Loucy (cell line): ENCODE data around the gene F7.

Experiments
- H2AFZ ChIP-seq: fragments of 200-600 bp; sonication (generic); 2 replicates; pipeline ENCODE4 v1.6.0; 2016; ENCODE audit warnings: antibody characterized with exemption, mild to moderate bottlenecking, low read length, moderate library complexity
- H3F3A ChIP-seq: fragments of 200-600 bp; 2 replicates; pipeline ENCODE4 v1.6.0; 2016; ENCODE audit warnings: antibody characterized with exemption, low read depth, mild to moderate bottlenecking
- H3K27me3 ChIP-seq: fragments of 200-600 bp; sonication (generic); 2 replicates; pipeline ENCODE4 v1.6.1; 2014; ENCODE audit warnings: low read length, mild to moderate bottlenecking; ENCODE audit not compliant: insufficient read depth, poor library complexity, severe bottlenecking
- H3K36me3 ChIP-seq: fragments of 200-600 bp; sonication (generic); 2 replicates; pipeline ENCODE4 v1.6.1; 2016; ENCODE audit warnings: low read length; ENCODE audit not compliant: insufficient read depth
- H3K4me1 ChIP-seq: fragments of 200-600 bp; sonication (generic); 2 replicates; pipeline ENCODE4 v1.5.1; 2014; ENCODE audit warnings: low read length, mild to moderate bottlenecking; ENCODE audit not compliant: insufficient read depth, poor library complexity, severe bottlenecking
- H3K4me2 ChIP-seq: fragments of 200-600 bp; sonication (generic); 2 replicates; pipeline ENCODE4 v1.6.0; 2014; ENCODE audit warnings: antibody characterized with exemption, low read length, low read depth, mild to moderate bottlenecking; ENCODE audit not compliant: poor library complexity, severe bottlenecking
- H3K4me3 ChIP-seq: fragments of 200-600 bp; sonication (generic); 2 replicates; pipeline ENCODE4 v1.5.1; 2014; ENCODE audit warnings: low read length, mild to moderate bottlenecking, mixed read lengths; ENCODE audit not compliant: poor library complexity, severe bottlenecking
- H3K79me2 ChIP-seq: fragments of 200-600 bp; sonication (generic); 2 replicates; pipeline ENCODE4 v1.6.1; 2014; ENCODE audit warnings: low read length; ENCODE audit not compliant: insufficient read depth
- H3K9ac ChIP-seq: fragments of 200-600 bp; sonication (generic); 2 replicates; pipeline ENCODE4 v1.6.0; 2014; ENCODE audit warnings: mild to moderate bottlenecking, low read depth, low read length, moderate library complexity; ENCODE audit not compliant: poor library complexity, severe bottlenecking
- H3K9me2 ChIP-seq: fragments of 200-600 bp; sonication (generic); replicated peaks from 2 replicates; pipeline ENCODE4 v1.6.1; 2016; ENCODE audit warnings: low read depth, low read length, mixed read lengths
- H3K9me3 ChIP-seq: fragments of 200-600 bp; sonication (generic); 2 replicates; pipeline ENCODE4 v1.6.1; 2014; ENCODE audit warnings: mild to moderate bottlenecking, antibody characterized with exemption, low read length, low read depth; ENCODE audit not compliant: insufficient read depth
- H4K20me1 ChIP-seq: fragments of 200-600 bp; sonication (generic); 2 replicates; pipeline ENCODE4 v1.6.0; 2014; ENCODE audit warnings: antibody characterized with exemption, low read length, mild to moderate bottlenecking; ENCODE audit not compliant: insufficient read depth, poor library complexity, severe bottlenecking
- CTCF ChIP-seq: fragments of 200-600 bp; sonication (generic); conservative IDR thresholded peaks from 2 replicates; pipeline ENCODE4 v1.5.1; 2014; ENCODE audit warnings: mild to moderate bottlenecking, antibody characterized with exemption, low read length
- EZH2phosphoT487 ChIP-seq: fragments of 200-600 bp; IDR thresholded peaks from 2 replicates; pipeline ENCODE4 v1.6.1; 2018; ENCODE audit warnings: antibody characterized with exemption, mild to moderate bottlenecking, moderate library complexity, borderline replicate concordance

Gene F7

GRCh38 chr13:113135281-113135760, 29.7 kb downstream of the F7 start:
- Histone ChIP-seq H3K79me2 (no peaks in the 10 kb centered on the region), H3K9me2 (no peaks in the 10 kb centered on the region), H3K4me1 (no peaks in the 10 kb centered on the region), H3K36me3 (no peaks in the 10 kb centered on the region), H3K9ac (no peak overlapping the region), H4K20me1 (no peaks in the 10 kb centered on the region), H3K4me3 (no peak overlapping the region), H3F3A (no peaks in the 10 kb centered on the region), H2AFZ (no peak overlapping the region), H3K27me3 (no peaks in the 10 kb centered on the region), H3K4me2 (no peak overlapping the region), H3K9me3 (no peaks in the 10 kb centered on the region)
- no peak for TF ChIP-seq EZH2phosphoT487
- TF ChIP-seq CTCF, result no peak

GRCh38 chr13:113137691-113138298, 32.2 kb downstream of the F7 start:
- no peaks in the 10 kb centered on the region for H3K36me3 ChIP-seq
- no peaks in the 10 kb centered on the region for H3K27me3 ChIP-seq
- no peaks in the 10 kb centered on the region for H3K79me2 ChIP-seq
- no peak overlapping the region for H3K4me2 ChIP-seq
- no peaks in the 10 kb centered on the region for H3K9me3 ChIP-seq
- no peak overlapping the region for H3K4me3 ChIP-seq
- H3K9ac ChIP-seq, result no peak overlapping the region
- H3F3A ChIP-seq, result no peaks in the 10 kb centered on the region
- no peaks in the 10 kb centered on the region for H4K20me1 ChIP-seq
- no peaks in the 10 kb centered on the region for H3K9me2 ChIP-seq
- no peaks in the 10 kb centered on the region for H3K4me1 ChIP-seq
- no peak overlapping the region for H2AFZ ChIP-seq
- TF ChIP-seq EZH2phosphoT487, result no peak
- no peak for TF ChIP-seq CTCF

- H3K9me3 ChIP-seq, result no peaks in the 10 kb centered on the region
- no peak overlapping the region for H3K4me2 ChIP-seq
- no peaks in the 10 kb centered on the region for H4K20me1 ChIP-seq
- no peaks in the 10 kb centered on the region for H3F3A ChIP-seq
- no peak overlapping the region for H2AFZ ChIP-seq
- TF ChIP-seq EZH2phosphoT487 (no peak), CTCF (no peak)
- no peaks in the 10 kb centered on the region for H3K9me2 ChIP-seq
- H3K36me3 ChIP-seq, result no peaks in the 10 kb centered on the region
- no peaks in the 10 kb centered on the region for H3K79me2 ChIP-seq
- no peak overlapping the region for H3K9ac ChIP-seq
- no peaks in the 10 kb centered on the region for H3K27me3 ChIP-seq
- no peak overlapping the region for H3K4me3 ChIP-seq
- no peaks in the 10 kb centered on the region for H3K4me1 ChIP-seq
Observed at GRCh38 chr13:113138792-113139551, 33.4 kb downstream of the F7 start.
